Measurements from ENCODE around the gene DOCK2. TPM values are rescaled to one million over a fixed set of nuclear protein-coding genes. Genes with fewer than 3 reads are reported as not detected.

The DOCK2 gene
- total RNA-seq, 1 donor from 2014 or later: 4.2 TPM

DNA sequence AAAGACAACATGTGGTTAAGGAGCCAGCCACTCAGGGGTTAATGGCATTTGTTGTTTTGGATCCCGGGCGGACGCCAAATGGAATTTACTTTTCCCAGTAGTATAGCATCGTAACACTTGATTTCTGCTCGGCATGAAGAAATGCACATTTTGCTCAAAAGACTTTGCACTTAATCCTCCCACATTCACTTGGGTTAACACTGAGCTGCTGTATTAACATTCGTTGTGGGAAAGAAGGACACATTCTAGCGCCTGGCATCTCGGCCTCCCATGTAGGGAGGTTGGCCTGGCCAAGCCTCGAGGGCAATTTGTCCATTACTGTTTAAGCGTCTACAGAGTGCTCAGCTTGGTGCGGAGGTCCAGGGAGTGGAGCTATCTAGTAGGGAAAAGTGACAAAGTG, 375.5 kb downstream of the DOCK2 start:
- no peak for DNase-seq
- Histone ChIP-seq H3K4me1 (no peaks in the 10 kb centered on the region), H3K27ac (replicated peaks) (no peak overlapping the region), H3K36me3 (no peaks in the 10 kb centered on the region), H3K4me3 (no peak overlapping the region), H3K9me3 (replicated peaks) (no peaks in the 10 kb centered on the region), H3K27me3 (ENCODE audit: low read depth) (peaks cover 61% of the 10 kb centered on the region)
- intact Hi-C loops (cut with micrococcal nuclease): no loop called here
- TF ChIP-seq, protein P1, sequence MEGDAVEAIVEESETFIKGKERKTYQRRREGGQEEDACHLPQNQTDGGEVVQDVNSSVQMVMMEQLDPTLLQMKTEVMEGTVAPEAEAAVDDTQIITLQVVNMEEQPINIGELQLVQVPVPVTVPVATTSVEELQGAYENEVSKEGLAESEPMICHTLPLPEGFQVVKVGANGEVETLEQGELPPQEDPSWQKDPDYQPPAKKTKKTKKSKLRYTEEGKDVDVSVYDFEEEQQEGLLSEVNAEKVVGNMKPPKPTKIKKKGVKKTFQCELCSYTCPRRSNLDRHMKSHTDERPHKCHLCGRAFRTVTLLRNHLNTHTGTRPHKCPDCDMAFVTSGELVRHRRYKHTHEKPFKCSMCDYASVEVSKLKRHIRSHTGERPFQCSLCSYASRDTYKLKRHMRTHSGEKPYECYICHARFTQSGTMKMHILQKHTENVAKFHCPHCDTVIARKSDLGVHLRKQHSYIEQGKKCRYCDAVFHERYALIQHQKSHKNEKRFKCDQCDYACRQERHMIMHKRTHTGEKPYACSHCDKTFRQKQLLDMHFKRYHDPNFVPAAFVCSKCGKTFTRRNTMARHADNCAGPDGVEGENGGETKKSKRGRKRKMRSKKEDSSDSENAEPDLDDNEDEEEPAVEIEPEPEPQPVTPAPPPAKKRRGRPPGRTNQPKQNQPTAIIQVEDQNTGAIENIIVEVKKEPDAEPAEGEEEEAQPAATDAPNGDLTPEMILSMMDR (IDR thresholded peaks at IDR 0.05; ENCODE audit: borderline replicate concordance): no peak

GRCh38 chr5:170020423-170020822, 383.3 kb downstream of the DOCK2 start:
- intact Hi-C loops (cut with micrococcal nuclease): no loop called here
- H3K27ac ChIP-seq (replicated peaks): no peak overlapping the region
- TF ChIP-seq, protein P1 (IDR thresholded peaks at IDR 0.05; ENCODE audit: borderline replicate concordance): no peak
- no peak for DNase-seq
- H3K9me3 ChIP-seq (replicated peaks): no peaks in the 10 kb centered on the region
- no peaks in the 10 kb centered on the region for H3K4me1 ChIP-seq
- H3K27me3 ChIP-seq (ENCODE audit: low read depth): peaks cover 83% of the 10 kb centered on the region
- H3K36me3 ChIP-seq: no peaks in the 10 kb centered on the region
- no peak overlapping the region for H3K4me3 ChIP-seq

DNA sequence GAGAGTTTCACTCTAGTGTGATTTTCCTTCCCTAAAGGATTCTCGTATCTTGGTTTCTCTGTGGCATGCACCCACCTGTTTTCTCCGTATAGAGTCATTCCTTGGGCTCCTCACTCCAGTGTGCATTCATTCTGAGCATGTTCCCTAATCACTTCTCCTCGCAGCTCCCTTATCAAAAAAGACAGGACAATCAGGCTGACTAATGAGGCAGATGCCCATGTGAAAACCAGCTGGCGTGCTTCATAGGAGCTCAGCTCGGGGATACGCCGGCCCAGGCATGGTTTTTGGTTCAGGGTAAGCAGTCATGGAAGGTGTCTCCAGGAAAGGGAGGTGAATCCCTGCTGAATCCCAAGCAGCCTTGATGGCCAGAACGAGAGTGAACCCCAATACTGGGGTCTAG, 384.4 kb downstream of the DOCK2 start:
- no peak overlapping the region for H3K4me3 ChIP-seq
- TF ChIP-seq, protein P1 (IDR thresholded peaks at IDR 0.05; ENCODE audit: borderline replicate concordance): no peak
- H3K27ac ChIP-seq (replicated peaks): no peak overlapping the region
- DNase-seq: no peak
- no peaks in the 10 kb centered on the region for H3K36me3 ChIP-seq
- intact Hi-C loops (cut with micrococcal nuclease): no loop called here
- no peaks in the 10 kb centered on the region for H3K4me1 ChIP-seq
- H3K9me3 ChIP-seq (replicated peaks): no peaks in the 10 kb centered on the region
- peaks cover 81% of the 10 kb centered on the region for H3K27me3 ChIP-seq (ENCODE audit: low read depth)

GRCh38 chr5:170025853-170026252, 388.8 kb downstream of the DOCK2 start:
- Histone ChIP-seq H3K36me3 (no peaks in the 10 kb centered on the region), H3K27me3 (ENCODE audit: low read depth) (peaks cover 64% of the 10 kb centered on the region), H3K4me1 (no peaks in the 10 kb centered on the region), H3K9me3 (replicated peaks) (no peaks in the 10 kb centered on the region), H3K27ac (replicated peaks) (no peak overlapping the region), H3K4me3 (no peak overlapping the region)
- TF ChIP-seq, protein P1 (IDR thresholded peaks at IDR 0.05; ENCODE audit: borderline replicate concordance): no peak
- intact Hi-C loops (cut with micrococcal nuclease): no loop called here
- DNase-seq: no peak

DNA sequence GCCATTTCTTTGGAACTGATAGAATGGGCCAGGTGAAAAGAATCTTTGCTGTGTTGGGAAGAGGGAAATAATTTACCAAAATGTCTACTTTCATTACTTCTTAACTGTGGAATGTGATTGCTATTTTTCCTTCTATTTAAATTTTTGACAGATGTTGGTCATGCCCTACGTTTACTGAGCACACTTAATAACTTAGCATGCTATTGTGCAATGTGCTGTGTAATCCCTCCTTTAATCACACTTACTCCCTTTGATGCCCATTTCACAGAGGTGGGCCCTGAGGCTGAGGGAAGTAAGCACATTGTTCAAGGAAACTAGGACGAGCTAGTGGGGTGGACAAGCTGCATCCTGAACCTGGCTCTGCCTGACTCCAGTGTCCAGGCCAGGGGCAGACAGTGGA, 391.0 kb downstream of the DOCK2 start:
- Histone ChIP-seq H3K36me3 (no peaks in the 10 kb centered on the region), H3K9me3 (replicated peaks) (no peaks in the 10 kb centered on the region), H3K27ac (replicated peaks) (no peak overlapping the region), H3K4me3 (no peak overlapping the region), H3K27me3 (ENCODE audit: low read depth) (peaks cover 41% of the 10 kb centered on the region), H3K4me1 (no peaks in the 10 kb centered on the region)
- TF ChIP-seq, protein P1 (IDR thresholded peaks at IDR 0.05; ENCODE audit: borderline replicate concordance): no peak
- no peak for DNase-seq
- intact Hi-C loops (cut with micrococcal nuclease): no loop called here

DNA sequence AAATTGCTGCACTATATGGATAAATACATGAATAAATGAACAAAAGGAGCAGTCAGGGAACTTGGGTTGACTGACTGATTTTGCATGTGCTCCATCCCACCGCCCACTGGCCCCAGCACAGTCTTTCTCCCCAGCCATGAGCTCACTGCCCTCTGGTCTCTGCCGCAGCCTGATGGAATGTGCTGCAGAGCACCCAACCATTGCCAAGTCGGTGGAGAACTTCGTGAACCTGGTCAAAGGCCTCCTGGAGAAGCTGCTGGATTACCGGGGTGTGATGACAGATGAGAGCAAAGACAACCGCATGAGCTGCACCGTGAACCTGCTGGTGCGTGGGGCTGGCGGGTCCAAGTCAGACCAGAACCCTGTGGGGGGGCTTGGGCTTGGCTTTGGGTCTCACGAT, 397.2 kb downstream of the DOCK2 start:
- H3K27me3 ChIP-seq (ENCODE audit: low read depth): peaks cover 12% of the 10 kb centered on the region
- H3K9me3 ChIP-seq (replicated peaks): no peaks in the 10 kb centered on the region
- H3K27ac ChIP-seq (replicated peaks): no peak overlapping the region
- H3K4me1 ChIP-seq: no peaks in the 10 kb centered on the region
- intact Hi-C loops (cut with micrococcal nuclease): no loop called here
- H3K4me3 ChIP-seq: no peak overlapping the region
- TF ChIP-seq, protein P1 (IDR thresholded peaks at IDR 0.05; ENCODE audit: borderline replicate concordance): no peak
- H3K36me3 ChIP-seq: no peaks in the 10 kb centered on the region
- no peak for DNase-seq

All from left ventricle myocardium inferior (tissue), 1 donor.